ENCODE measurements around the gene CGGBP1.
"Not testable (repeated sequence)": the region's sequence is repeated elsewhere in the genome, so short reads cannot be mapped to it uniquely, and the experiment has no call there.

- TF ChIP-seq CTCF (IDR thresholded peaks at IDR 0.05; ENCODE audit: borderline replicate concordance, extremely low read depth, low read length, poor library complexity, severe bottlenecking); EZH2 (IDR thresholded peaks at IDR 0.05; ENCODE audit: borderline replicate concordance, low read depth, low read length, severe bottlenecking): not testable (repeated sequence)
These were observed 43.1 kb downstream of the CGGBP1 start for GRCh38 chr3:88015656-88016055.

Data from DND-41 (cell line).